Type B pancreatic cell (in vitro differentiated cells): ENCODE measurements around the gene P2RY10. TPM values are rescaled to one million over a fixed set of nuclear protein-coding genes. Genes with fewer than 3 reads are reported as not detected.

Experiments
- DNase-seq: peaks from one replicate; pipeline ENCODE4 v3.0.0; 2021; ENCODE audit warnings: mixed read lengths; ENCODE audit not compliant: unreplicated experiment; ENCODE audit errors: extremely low spot score
- H3K27ac Mint-ChIP-seq: 2 replicates; pipeline ENCODE4 v1.8.0; 2021; ENCODE audit warnings: mild to moderate bottlenecking, mixed read lengths
- H3K27me3 Mint-ChIP-seq: 2 replicates; pipeline ENCODE4 v1.8.0; 2021; ENCODE audit warnings: mixed read lengths
- H3K36me3 Mint-ChIP-seq: 2 replicates; pipeline ENCODE4 v1.8.0; 2021; ENCODE audit warnings: mixed read lengths
- H3K4me1 Mint-ChIP-seq: one replicate; pipeline ENCODE4 v1.8.0; 2021; ENCODE audit warnings: mixed read lengths; ENCODE audit not compliant: unreplicated experiment
- H3K4me3 Mint-ChIP-seq: 2 replicates; pipeline ENCODE4 v1.8.0; 2021; ENCODE audit warnings: mild to moderate bottlenecking, mixed read lengths
- H3K9me3 Mint-ChIP-seq: 2 replicates; pipeline ENCODE4 v1.8.0; 2021; ENCODE audit warnings: mixed read lengths
- total RNA-seq: library from RNA; stranded (reverse); gene quantifications from 2 replicates; pipeline ENCODE4 v1.2.1, GENCODE V29; 2021; ENCODE audit warnings: low replicate concordance
- TF ChIP-seq, protein P1 (sequence below): fragments of 200-600 bp; sonication (generic); conservative IDR thresholded peaks from 2 replicates; pipeline ENCODE4 v1.5.0; 2021; ENCODE audit warnings: antibody characterized with exemption, mild to moderate bottlenecking

P2RY10 gene
- total RNA-seq, 1 donor from 2014 or later: not detected

- H3K27ac Mint-ChIP-seq: no peak overlapping the region
- H3K27me3 Mint-ChIP-seq: no peaks in the 10 kb centered on the region
- no peaks in the 10 kb centered on the region for H3K9me3 Mint-ChIP-seq
- H3K4me1 Mint-ChIP-seq: no peaks in the 10 kb centered on the region
- no peaks in the 10 kb centered on the region for H3K36me3 Mint-ChIP-seq
- DNase-seq: no peak
- no peak overlapping the region for H3K4me3 Mint-ChIP-seq
- TF ChIP-seq, protein P1, sequence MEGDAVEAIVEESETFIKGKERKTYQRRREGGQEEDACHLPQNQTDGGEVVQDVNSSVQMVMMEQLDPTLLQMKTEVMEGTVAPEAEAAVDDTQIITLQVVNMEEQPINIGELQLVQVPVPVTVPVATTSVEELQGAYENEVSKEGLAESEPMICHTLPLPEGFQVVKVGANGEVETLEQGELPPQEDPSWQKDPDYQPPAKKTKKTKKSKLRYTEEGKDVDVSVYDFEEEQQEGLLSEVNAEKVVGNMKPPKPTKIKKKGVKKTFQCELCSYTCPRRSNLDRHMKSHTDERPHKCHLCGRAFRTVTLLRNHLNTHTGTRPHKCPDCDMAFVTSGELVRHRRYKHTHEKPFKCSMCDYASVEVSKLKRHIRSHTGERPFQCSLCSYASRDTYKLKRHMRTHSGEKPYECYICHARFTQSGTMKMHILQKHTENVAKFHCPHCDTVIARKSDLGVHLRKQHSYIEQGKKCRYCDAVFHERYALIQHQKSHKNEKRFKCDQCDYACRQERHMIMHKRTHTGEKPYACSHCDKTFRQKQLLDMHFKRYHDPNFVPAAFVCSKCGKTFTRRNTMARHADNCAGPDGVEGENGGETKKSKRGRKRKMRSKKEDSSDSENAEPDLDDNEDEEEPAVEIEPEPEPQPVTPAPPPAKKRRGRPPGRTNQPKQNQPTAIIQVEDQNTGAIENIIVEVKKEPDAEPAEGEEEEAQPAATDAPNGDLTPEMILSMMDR: no peak
Observed at GRCh38 chrX:78958419-78959116, 13.4 kb downstream of the P2RY10 start.

- H3K4me1 Mint-ChIP-seq: no peaks in the 10 kb centered on the region
- H3K36me3 Mint-ChIP-seq: no peaks in the 10 kb centered on the region
- TF ChIP-seq, protein P1: no peak
- no peak overlapping the region for H3K4me3 Mint-ChIP-seq
- no peak overlapping the region for H3K27ac Mint-ChIP-seq
- DNase-seq: no peak
- no peaks in the 10 kb centered on the region for H3K9me3 Mint-ChIP-seq
- H3K27me3 Mint-ChIP-seq: no peaks in the 10 kb centered on the region
Observed at GRCh38 chrX:78960888-78961287, 15.7 kb downstream of the P2RY10 start.

DNA sequence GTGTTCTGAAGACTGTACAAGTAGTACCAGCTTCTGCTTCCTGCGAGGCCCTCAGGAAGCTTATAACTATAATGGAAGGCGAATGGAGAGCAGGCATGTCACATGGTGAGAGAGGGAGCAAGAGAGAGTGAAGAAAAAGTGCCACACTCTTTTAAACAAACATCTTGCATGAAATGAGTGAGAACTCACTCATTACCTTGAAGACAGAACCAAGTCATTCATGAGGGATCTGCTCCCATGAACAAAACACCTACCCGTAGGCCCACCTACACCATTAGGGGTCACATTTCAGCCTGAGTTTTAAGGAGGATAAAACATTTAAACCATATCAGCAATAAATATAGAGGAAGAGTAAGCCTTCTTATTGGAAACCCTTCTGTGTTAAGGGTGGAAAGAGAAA, 19.4 kb downstream of the P2RY10 start:
- DNase-seq: no peak
- no peak overlapping the region for H3K4me3 Mint-ChIP-seq
- no peak overlapping the region for H3K27ac Mint-ChIP-seq
- no peaks in the 10 kb centered on the region for H3K27me3 Mint-ChIP-seq
- H3K9me3 Mint-ChIP-seq: peaks cover 5% of the 10 kb centered on the region
- H3K4me1 Mint-ChIP-seq: no peaks in the 10 kb centered on the region
- TF ChIP-seq, protein P1: no peak
- no peaks in the 10 kb centered on the region for H3K36me3 Mint-ChIP-seq

GRCh38 chrX:78979789-78980464, 34.7 kb downstream of the P2RY10 start:
- Mint-ChIP-seq H3K36me3 (no peaks in the 10 kb centered on the region), H3K4me3 (no peak overlapping the region), H3K27me3 (no peaks in the 10 kb centered on the region), H3K9me3 (no peaks in the 10 kb centered on the region), H3K4me1 (no peaks in the 10 kb centered on the region), H3K27ac (no peak overlapping the region)
- DNase-seq: no peak
- TF ChIP-seq, protein P1: no peak

DNA sequence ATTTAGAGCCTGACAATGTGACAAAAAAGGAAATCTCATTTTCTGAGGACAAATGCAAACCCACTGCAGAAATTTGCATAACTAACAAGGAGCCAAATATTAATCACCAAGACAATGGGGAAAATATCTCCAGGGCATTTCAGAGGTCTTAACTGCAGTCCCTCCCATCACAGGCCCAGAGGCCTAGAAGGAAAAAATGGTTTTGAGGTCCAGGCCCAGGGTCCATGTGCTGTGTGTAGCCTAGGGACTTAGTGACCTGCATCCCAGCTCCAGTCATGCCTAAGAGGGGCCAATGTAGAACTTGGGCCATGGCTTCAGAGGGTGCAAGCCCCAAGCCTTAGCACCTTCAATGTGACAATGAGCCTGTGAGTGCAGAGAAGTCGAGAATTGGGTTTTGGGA, 44.2 kb downstream of the P2RY10 start:
- no peaks in the 10 kb centered on the region for H3K4me1 Mint-ChIP-seq
- H3K27me3 Mint-ChIP-seq: no peaks in the 10 kb centered on the region
- no peak overlapping the region for H3K4me3 Mint-ChIP-seq
- H3K27ac Mint-ChIP-seq: no peak overlapping the region
- H3K9me3 Mint-ChIP-seq: no peaks in the 10 kb centered on the region
- no peaks in the 10 kb centered on the region for H3K36me3 Mint-ChIP-seq
- TF ChIP-seq, protein P1: no peak
- no peak for DNase-seq
